Effector CD8-positive, alpha-beta T cell (primary cell): ENCODE data around the gene POLD1.
"Not testable (repeated sequence)": the region's sequence is repeated elsewhere in the genome, so short reads cannot be mapped to it uniquely, and the experiment has no call there.

Source experiments
- DNase-seq: peaks from one replicate; lab custom pipeline; 2025; lab: John Stamatoyannopoulos, UW

The POLD1 gene

DNA sequence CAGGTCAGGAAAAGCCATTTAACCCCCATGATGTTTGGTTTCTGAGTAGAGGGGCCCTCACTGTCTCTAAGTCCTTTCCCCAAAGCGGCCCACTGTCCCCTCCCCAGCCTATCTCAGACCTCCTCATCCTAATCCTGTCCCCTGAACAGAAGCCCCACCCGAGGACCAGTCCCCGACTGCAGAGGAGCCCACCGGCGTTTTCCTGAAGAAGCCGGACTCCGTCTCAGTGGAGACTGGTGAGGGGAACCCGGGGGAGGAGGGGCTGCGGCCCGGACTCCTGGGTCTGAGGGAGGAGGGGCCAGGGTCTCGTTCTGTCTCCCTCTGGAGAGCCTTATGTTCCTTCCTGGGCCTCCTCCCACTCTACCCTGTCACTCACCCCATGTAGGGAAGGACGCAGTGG, 51.5 kb downstream of the POLD1 start:
- no peak for DNase-seq

DNA sequence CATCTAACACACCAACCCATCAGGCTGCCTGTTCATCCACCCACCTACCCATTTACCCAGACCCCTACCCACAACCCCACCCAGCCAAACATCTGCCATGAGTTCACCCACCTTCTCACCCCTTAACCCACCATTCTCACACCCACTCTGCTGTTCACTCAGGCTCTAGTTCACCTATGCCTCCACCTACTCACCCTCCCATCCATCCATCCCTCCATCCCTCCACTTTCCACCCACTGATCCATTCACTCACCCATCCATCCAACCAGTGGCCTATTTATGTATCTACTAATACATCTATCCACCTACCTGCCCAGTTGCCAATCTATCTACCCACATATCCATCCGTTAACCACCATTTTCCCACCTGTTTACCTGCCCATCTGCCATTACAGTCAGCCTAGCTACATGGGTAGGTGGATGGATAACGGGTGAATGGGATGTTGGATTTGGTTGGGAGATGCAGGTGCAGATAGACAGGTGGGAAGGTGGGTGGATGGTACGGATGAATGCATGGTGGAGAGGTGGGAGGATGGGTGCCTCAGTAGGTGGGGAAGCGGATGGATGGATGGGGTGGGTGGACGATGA, 53.8 kb downstream of the POLD1 start:
- no peak for DNase-seq

DNA sequence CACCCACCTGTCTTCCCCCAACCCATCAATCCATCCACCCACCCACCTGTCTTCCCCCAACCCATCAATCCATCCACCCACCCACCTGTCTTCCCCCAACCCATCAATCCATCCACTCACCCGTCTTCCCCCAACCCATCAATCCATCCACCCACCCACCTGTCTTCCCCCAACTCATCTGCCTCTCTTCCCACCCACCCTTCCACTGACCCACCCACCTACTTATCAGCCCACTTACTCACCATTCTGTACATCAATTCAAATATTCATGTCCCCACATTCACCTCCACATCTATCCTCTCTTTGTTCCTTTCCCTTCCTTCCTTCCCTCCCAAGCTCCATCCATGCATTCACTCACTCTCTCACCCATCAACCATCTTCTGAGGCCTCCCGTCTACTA, 55.0 kb downstream of the POLD1 start:
- not testable (repeated sequence) for DNase-seq

DNA sequence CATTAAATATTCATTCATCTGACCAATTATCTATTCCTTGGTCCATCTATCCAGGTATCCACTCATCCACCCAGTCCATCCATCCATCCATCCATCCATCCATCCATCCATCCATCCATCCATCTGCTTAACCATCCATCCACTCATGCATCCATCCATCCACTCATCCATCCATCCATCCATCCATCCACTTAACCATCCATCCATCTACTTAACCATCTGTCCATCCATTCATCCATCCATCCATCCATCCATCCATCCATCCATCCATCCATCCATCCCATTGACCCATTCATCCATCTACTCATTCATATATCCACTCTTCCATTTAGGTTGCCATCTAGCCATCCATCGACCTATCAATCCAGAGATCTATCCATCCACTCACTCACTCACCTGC, 59.9 kb downstream of the POLD1 start:
- no peak for DNase-seq

DNA sequence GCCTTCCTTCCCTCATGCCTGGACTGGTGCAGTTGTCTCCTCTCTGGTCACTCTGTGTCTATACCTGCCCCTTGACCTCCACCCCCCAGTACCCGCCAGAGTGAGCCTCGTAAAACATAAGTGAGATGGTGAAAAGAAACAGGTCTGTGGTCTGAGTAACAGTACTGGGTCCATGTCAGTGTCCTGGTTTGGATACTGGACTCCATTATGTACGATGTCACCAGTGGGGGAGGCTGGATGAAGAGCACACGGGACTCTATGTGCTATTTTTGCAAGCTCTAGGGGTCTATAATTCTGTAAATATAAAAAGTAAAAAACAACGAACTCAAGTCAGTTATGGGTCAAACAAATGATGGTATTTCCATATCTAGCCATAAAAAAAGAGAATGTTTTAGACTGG, 62.9 kb downstream of the POLD1 start:
- no peak for DNase-seq

DNA sequence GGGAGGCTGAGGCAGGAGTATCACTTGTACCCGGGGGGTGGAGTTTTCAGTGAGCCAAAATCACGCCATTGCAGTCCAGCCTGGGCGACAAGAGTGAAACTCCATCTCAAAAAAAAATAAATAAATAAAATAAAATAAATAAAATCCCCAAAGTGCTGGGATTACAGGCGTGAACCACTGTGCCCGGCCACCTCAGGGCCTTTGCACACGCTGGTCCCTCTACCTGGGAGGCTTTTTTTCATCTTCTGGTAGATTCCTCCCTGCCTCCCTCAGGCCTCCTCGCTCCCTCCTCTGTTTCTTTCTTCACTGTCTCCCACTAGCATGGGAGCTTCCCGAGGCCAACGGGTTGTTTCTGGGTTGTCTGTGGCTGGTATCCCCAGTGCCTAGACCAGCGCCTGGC, 63.6 kb downstream of the POLD1 start:
- no peak for DNase-seq

DNA sequence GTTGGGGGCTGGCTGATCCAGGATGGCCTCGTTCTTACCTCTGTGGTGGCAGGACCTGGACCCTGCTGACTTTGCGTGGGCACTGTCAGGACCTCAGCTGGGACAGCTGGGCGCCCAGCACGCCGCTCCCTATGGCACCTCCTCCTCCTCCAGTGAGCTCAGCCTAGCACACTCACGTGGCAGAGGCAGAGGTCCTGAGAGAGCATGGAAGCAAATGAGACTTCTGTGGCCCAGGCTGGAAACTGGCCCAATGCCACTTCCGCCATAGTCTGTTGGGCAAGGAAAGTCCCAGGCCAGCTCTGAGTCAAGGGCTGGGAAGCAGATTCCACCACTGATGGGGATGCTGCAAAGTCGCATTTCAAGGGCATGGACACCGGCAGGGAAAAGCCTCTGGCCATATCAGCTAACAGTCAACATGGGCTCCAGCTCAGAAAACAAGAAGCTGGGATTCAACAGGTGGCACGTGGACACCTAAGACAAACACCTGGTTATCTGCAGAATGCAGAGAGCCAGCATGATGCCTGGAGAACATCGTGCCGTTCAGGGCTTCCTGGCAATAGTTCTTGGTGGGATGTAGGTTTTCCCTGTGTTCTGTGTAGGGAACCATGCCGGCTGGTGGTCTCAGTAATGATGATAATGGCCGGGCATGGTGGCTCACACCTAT, 65.2 kb downstream of the POLD1 start:
- no peak for DNase-seq

DNA sequence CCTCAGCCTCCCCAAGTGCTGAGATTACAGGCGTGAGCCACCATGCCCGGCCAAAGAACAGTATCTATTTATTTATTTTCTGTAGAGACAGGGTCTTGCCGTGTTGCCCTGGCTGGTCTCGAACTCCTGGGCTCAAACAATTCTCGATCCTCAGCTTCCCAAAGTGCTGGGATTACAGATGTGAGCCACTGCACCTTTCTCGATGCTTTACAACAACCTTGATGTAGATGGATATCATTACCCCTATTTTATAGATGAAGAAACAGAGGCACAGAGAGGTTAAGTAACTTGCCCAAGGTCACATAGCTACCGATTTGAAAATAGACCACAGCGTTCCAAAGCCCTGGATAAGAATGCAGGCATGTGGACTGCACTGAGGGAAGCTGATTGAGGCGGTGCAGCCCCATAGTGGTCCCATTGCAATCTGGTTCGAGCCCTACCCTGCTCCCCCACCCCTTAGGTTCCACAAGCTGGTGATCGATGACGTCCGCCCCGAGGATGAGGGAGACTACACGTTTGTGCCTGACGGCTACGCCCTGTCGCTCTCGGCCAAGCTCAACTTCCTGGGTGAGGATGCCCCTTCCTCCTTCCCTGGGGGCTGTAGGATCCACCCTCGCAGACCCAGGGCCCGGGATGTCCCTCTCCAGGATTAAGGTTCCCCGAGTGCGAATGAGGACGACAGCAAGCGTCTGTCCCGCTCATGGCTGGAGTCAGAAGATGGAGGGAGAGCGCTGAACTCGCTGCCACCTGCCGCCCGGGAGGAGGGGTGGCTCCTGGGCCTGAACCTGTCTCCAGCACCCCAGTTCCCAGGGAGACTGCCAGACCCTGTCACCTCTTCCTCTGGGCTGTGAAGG, 66.4 kb downstream of the POLD1 start:
- no peak for DNase-seq

DNA sequence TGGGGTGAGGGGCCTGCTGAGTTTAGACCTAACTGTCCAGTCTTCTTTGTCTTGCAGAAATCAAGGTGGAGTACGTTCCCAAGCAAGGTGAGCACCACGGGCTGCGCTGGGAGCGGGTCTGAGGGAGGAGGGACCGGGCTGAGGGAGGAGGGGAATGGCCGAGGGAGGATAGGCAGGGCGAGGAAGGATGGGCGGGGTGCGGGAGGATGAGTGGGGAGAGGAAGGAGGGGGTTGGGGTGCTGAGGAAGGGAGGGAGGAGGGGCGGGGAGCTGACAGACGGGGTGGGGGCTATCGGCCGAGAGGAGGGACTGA, 67.0 kb downstream of the POLD1 start:
- no peak for DNase-seq

DNA sequence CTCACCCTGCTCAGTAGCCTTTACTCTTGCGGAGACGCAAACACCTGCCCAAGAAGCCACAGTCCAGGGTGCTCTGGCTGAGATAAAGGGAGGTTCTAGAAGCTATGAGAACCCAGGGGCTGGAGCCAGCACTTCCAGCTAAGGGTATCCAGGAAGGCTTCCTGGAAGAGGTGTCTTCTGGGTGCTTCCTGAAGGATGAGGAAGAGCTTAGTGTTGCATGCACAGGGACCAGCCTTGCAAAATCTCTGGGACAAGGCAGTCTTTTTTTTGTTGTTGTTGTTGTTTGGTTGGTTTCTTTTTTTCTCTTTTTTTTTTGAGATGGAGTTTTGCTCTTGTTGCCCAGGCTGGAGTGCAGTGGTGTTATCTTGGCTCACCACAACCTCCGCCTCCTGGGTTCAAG, 69.1 kb downstream of the POLD1 start:
- DNase-seq: no peak

DNA sequence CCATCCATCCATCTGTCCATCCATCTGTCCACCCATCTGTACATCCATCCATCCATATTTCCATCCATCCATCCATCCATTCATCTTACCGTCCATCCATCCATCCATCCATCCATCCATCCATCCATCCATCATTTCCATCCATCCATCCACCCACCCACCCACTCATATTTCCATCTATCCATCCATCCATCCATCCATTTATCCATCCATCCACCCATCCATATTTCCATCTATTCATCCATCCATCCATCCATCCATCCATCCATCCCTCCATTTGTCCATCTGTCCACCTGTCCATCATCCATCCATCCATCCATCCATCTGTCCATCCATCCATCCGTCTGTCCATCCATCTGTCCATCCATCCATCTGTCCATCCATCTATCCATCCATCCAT, 71.8 kb downstream of the POLD1 start:
- no peak for DNase-seq

DNA sequence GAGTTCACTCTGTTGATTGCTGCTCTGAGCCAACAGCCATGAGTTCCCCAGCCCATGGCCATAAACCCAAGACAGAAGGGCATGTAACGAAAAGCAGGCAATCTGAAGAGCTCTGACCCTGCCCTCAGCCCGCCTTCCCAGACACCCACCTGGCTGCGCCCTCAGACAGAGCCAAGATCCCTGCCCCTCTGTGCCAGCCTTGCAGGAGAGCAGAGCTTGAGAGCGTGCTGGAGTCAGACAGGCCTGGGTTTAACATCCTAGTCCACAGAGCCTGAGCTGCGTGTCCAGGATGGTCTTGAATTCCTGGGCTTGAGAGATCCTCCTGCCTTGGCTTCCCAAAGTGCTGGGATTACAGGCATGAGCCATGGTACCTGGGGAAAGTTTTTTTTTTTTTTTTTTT, 73.2 kb downstream of the POLD1 start:
- DNase-seq: no peak

DNA sequence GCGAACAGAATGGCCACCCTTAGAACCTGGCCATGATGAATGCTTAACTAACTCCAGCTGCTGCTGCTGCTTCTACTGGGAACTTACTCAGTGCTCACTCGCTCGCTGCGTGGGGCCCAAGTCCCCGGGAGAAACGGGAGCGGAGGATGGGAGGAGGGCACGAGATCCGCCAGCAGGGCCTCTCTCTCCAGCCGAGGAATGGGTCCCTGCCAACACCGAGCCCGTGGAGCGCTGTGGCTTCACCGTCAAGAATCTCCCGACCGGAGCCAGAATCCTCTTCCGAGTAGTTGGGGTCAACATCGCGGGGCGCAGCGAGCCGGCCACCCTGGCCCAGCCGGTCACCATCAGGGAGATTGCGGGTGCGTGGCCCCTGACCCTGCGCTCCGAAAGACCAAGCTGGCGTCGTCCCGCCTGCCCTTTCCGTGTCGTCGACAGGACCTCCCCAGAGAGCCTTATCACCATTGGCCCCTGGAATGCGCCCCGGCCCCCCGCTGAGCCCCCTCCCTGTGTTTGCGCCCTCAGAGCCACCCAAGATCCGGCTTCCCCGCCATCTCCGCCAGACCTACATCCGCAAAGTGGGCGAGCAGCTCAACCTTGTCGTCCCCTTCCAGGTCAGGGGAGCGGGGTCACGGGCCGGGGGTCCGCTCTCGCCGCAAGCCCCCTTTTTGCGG, 74.4 kb downstream of the POLD1 start:
- DNase-seq: no peak

DNA sequence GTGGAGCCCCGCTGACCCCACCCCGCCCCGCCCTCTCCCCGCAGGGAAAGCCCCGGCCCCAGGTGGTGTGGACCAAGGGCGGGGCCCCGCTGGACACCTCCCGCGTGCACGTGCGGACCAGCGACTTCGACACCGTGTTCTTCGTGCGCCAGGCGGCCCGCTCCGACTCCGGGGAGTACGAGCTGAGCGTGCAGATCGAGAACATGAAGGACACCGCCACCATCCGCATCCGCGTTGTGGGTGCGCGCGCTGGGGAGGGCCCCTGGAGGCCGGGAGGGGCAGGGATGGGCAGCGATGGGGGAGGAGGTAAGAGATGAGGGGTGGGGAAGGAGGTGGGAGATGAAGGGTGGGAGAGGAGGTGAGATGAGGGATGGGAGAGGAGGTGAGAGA, 74.9 kb downstream of the POLD1 start:
- no peak for DNase-seq

DNA sequence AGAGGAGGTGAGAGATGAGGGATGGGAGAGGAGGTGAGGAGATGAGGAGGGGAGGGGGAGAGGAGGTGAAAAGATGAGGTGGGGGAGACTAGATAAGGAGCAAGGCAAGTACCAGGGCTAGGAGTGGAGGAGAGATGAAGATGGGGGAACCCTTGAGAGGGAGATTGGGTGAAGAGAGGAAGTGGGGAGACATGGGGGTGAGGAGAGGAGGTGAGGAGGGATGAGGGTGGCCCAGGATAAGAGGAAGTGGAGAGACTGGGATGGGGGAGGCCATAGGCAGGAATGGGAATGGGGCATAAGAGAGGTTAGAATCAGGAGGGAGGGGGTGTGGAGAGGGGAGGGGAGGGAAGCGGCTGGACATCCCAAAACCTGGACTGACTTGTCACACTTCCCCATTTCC, 75.5 kb downstream of the POLD1 start:
- DNase-seq: no peak

DNA sequence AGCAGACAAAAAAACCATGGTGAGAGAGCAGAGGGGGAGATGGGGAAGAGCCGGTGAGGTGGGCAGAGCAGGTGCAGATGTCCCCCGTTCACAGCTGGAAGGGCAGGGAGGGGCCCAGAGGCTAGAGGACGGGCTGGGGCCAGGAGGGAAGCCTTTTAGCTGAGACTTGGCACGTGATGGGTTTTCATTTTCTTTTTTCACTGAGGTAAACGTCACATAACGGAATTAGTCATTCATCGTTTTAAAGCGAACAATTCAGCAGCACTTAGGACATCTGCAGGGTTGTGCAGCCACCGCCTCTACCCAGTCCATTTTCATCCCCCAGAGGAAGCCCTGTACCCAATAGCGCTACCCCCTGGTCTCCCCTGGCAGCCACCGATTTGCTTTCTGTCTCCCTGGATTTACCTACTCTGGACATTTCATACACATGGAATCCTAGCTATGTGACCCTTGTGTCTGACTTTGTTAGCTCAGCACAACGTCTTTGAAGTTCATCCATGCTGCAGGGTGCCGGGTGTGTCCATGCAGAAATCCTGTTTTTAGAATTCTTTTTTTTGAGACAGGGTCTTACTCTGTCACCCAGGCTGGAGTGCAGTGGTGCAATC, 76.1 kb downstream of the POLD1 start:
- no peak for DNase-seq

DNA sequence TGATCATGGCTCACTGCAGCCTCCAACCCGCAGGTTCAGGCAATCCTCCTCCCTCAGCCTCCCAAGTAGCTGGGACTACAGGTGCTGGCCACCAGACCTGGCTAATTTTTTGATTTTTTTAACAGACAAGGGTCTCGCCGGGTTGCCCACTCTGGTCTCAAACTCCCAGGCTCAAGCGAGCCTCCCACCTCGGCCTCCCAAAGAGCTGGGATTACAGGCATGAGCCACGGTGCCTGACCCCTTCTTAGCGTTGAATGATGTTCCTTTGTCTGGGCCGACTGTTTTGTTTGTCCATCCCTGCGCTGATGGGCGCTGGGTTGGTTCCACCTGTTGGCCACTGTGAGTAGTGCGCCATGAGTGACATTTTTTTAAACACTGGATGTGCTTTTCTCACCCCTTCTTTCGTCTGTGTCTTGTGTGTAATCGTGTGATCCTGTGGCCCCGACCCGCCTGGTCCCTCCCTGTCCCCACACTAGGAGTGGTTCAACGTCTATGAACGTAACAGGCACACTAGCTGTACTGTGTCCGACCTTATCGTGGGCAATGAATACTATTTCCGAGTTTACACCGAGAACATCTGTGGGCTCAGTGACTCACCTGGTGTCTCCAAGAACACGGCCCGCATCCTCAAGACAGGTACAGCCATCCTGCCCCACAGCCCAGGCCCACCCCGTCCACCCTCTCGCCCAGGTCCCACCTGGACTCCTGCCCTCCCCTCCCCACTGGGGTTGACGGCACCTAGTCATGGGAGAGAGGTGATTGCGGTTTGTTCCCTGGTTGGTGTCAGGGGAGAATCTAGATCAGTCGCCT, 77.1 kb downstream of the POLD1 start:
- peak; percentile 36 for DNase-seq

DNA sequence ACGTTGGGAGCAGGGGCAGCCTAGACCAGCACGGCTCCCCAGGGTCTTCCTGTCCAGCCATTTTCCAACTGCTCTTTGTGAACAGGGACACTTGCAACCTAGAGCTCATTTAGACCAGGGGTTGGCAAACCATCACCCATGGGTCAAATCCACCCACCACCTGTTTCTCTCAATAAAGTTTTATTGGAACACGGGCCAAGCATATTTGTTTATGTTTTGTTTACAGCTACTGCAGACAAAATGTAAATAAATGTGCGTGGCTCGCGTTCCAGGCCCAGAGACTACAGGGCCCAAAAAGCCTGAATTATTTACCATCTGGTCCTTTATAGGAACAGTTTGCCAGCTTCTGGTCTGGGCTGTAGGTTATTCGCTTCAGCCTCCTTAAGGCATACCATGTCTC, 78.8 kb downstream of the POLD1 start:
- no peak for DNase-seq

DNA sequence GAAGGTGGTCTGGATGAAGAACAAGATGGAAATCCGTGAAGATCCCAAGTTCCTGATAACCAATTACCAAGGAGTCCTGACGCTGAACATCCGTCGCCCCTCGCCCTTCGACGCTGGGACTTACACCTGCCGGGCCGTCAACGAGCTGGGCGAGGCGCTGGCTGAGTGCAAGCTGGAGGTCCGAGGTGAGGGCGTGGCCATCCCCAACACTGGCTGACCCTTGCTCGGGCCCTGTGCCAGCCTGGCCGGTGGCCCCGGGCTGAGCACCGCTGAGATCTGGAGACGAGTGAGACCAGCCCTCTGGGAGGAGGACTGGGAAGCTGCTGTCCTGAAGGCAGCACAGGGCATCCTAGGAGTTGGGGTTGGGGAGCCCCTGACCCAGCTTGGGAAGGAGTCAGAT, 80.2 kb downstream of the POLD1 start:
- no peak for DNase-seq

DNA sequence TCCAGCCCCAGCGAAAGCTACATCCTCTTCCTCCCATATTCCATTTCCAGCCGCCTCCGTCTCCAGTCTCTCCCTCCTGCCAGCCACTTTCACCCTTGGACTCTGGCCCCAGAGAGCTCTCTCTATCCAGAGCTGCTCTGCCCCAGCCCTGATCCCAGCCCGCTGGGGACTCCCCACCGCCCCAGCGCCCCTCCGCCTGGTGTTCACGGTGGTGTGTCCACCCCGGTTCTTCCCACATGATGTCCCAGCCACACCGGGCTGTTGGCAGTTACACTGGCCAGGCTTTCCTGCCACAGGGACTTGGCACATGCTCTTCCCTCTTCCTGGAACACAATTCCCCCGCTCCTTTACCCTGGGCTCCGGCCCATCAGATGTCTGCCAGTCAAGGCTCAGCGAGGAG, 80.9 kb downstream of the POLD1 start:
- no peak for DNase-seq

DNA sequence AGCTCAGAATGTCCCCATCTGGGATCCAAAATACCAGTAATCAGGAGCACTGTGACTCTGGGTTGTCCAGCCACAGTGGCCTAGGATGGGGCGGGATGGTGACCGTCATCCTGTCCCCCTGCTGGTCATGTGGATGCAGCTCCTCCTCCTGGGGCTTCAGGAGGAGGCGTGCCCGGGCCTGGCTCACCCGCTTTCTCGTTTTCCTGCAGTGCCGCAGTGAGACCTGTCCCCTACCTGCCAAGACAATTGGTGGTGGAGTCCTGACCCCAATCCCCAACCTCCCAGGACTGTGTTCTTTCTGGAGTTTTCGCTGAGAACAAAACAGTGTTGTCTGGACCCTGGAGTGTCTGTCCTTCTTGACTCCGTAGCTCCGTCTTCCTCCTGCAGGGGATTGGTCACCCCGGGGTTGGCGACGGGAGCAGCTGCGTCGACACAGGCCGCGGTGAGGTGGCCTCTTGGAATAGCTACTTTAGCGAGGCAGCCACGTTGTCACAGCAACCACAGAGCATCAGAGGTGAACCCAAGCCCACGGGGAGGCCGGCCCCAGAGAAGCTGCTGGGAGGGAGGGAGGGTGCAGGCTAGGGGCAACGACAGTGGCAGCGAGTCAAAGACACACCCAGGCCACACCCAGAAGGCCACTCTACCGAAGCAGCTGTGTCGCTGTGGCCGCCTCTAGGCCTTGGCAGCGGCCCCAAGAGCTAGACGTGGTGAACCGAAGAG, 82.0 kb downstream of the POLD1 start:
- DNase-seq: no peak
